Measurements from ENCODE around the gene ARHGAP24.

DNA sequence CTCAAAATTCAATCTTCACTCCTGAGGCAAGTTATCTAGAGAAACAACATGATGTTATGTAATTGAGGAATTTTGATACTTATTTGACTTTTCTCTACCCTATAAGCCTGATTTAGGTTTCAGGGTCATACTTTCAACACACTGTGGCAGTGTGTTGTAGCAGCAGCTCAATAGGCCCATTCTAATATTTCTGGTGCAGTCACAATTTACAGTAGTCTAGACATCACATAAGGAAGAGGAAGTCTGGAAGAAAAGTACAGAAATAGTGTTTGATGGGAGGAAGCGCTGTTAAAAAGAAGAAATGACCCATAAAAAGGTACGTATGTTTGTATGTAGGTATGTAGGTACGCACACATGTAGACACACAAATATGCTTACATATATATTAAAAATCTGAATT lies 194.3 kb downstream of the ARHGAP24 start:
- TF ChIP-seq, protein P1, sequence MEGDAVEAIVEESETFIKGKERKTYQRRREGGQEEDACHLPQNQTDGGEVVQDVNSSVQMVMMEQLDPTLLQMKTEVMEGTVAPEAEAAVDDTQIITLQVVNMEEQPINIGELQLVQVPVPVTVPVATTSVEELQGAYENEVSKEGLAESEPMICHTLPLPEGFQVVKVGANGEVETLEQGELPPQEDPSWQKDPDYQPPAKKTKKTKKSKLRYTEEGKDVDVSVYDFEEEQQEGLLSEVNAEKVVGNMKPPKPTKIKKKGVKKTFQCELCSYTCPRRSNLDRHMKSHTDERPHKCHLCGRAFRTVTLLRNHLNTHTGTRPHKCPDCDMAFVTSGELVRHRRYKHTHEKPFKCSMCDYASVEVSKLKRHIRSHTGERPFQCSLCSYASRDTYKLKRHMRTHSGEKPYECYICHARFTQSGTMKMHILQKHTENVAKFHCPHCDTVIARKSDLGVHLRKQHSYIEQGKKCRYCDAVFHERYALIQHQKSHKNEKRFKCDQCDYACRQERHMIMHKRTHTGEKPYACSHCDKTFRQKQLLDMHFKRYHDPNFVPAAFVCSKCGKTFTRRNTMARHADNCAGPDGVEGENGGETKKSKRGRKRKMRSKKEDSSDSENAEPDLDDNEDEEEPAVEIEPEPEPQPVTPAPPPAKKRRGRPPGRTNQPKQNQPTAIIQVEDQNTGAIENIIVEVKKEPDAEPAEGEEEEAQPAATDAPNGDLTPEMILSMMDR (IDR thresholded peaks at IDR 0.05; ENCODE audit: low read length): no peak
- no peak for TF ChIP-seq EZH2 (optimal IDR thresholded peaks at IDR 0.05; ENCODE audit: low read depth, low read length)
- TF ChIP-seq EZH2phosphoT487 (IDR thresholded peaks at IDR 0.05; ENCODE audit: low read length): no peak

Measured in MM.1S (cell line).